ENCODE measurements around the gene RGS3. TPM values are rescaled to one million over a fixed set of nuclear protein-coding genes. Genes with fewer than 3 reads are reported as not detected.
A peak's percentile ranks its signal among the peaks of the same experiment; 100 is the strongest.

Gene RGS3
- total RNA-seq, 3 donors from 2014 or later = 65.9 to 83.8 (median 70.7) TPM

DNA sequence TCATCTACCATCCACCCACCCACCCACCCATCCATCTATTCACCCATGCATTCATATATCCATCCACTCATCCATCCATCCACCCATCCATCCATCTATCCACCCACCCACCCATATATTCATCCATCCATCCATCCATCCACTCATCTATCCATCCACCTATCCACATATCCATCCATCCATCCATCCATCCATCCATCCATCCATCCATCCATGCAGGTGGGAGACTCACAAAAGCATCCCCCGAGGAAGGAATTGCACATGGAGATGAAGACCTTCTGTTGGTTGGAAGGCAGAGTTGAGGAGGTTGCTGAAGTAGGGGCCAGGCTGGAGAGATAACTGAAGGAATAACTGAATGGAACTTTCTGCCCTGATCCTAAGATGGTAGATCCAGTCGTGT lies 126.9 kb downstream of the RGS3 start:
- intact Hi-C loops (cut with DNase I, micrococcal nuclease) = loop anchor here (5.0 kb wide), 2 partner anchors 67 to 143 kb away; no protein-coding TSS in a partner anchor
- TF ChIP-seq, protein P1, sequence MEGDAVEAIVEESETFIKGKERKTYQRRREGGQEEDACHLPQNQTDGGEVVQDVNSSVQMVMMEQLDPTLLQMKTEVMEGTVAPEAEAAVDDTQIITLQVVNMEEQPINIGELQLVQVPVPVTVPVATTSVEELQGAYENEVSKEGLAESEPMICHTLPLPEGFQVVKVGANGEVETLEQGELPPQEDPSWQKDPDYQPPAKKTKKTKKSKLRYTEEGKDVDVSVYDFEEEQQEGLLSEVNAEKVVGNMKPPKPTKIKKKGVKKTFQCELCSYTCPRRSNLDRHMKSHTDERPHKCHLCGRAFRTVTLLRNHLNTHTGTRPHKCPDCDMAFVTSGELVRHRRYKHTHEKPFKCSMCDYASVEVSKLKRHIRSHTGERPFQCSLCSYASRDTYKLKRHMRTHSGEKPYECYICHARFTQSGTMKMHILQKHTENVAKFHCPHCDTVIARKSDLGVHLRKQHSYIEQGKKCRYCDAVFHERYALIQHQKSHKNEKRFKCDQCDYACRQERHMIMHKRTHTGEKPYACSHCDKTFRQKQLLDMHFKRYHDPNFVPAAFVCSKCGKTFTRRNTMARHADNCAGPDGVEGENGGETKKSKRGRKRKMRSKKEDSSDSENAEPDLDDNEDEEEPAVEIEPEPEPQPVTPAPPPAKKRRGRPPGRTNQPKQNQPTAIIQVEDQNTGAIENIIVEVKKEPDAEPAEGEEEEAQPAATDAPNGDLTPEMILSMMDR (IDR thresholded peaks at IDR 0.05) = no peak
- ATAC-seq (no peak), DNase-seq (no peak)
- Histone ChIP-seq H3K36me3 (ENCODE audit: low read depth) (no peaks in the 10 kb centered on the region), H3K4me3 (no peak overlapping the region), H3K9me3 (no peaks in the 10 kb centered on the region), H3K4me1 (ENCODE audit: low read depth) (no peaks in the 10 kb centered on the region)

DNA sequence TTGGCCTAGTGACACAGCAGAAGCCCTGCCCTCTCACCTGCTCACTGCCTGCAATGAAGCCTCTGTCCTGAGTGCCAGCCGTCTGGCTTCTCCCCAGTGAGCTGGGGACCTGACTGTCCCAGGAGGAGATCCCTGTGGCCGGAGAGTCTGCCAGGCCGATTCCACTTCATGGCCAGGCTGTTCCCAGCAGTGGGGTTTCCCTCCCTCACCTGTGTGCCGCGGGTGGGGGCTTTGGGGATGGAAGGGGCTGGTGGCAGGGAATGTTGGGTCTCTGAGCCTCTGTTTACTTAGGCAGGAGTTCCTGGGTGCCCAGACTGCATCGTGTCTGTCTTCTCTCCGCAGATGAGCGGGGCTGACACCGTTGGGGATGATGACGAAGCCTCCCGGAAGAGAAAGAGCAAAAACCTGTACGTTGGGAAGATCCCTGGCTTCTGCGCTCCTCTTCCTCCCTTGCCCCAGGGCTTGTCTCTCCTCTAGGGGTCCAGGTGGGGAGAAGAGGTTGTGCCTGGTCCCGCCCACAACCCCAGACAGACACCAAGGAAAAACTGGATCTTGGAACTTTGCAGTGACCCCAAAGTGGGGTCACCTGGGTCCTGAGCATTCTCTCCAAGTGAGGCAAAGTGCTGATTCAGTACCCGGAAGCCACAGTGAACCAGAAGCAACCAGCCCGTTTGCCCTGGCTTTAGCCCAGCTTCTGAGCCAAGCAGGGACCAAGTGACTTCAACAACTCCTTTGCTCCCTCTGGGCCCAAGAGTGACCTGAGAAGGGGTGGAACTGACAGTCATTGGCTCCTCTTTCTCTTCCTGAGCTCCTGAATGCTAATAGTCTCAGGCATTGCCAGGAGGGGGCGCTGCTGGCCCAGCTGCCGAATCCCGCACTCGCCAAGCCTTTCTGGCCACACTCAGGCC lies 127.7 kb downstream of the RGS3 start:
- ATAC-seq = peak; percentile 76
- Histone ChIP-seq H3K4me3 (no peak overlapping the region), H3K9me3 (no peaks in the 10 kb centered on the region), H3K4me1 (ENCODE audit: low read depth) (no peaks in the 10 kb centered on the region), H3K36me3 (ENCODE audit: low read depth) (no peaks in the 10 kb centered on the region)
- intact Hi-C loops (cut with DNase I, micrococcal nuclease) = loop anchor here (5.0 kb wide), 2 partner anchors 66 to 144 kb away; no protein-coding TSS in a partner anchor
- DNase-seq = peak in 2 of 3 donors; percentile 83 to 85
- TF ChIP-seq, protein P1 (IDR thresholded peaks at IDR 0.05) = peak; percentile 67

DNA sequence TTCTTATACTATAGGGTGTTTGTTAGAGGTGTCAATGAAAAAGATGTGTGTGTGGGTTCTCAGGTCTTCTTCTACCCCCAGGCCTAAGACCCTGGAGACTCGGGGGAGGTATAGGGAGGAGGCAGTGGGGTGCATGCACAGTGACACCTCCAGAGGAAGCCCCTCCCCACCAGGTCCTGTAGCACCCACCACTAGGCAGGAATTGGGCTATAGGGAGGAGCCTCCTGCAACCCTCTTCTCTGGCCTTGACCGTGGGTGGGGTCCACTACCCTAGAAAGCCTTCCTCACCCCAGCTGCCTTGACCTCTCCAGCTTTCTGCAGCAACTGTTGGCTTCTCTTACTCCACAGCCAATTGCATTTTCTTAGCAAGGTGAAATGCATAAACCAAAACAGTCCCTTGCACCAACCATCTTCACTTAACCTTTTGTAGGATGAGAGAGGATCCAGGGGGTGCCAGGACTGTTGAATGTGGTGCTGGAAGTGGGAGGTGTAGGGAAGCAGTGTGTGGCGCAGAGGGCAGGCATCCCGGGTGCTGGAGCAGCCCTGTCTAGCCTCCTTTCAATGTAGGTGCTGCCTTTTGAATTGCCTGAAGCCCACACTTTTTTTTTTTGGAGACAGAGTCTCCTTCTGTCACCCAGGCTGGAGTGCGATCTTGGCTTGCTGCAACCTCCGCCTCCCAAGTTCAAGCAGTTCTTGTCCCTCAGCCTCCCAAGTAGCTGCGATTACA lies 128.5 kb downstream of the RGS3 start:
- Histone ChIP-seq H3K4me1 (ENCODE audit: low read depth) (no peaks in the 10 kb centered on the region), H3K4me3 (no peak overlapping the region), H3K9me3 (no peaks in the 10 kb centered on the region), H3K36me3 (ENCODE audit: low read depth) (peaks cover 4% of the 10 kb centered on the region)
- DNase-seq = peak in 1 of 3 donors; percentile 7
- no peak for ATAC-seq
- TF ChIP-seq, protein P1 (IDR thresholded peaks at IDR 0.05) = no peak
- intact Hi-C loops (cut with DNase I, micrococcal nuclease) = loop anchor here (2.0 to 5.0 kb wide), 3 partner anchors 65 to 145 kb away; no protein-coding TSS in a partner anchor

DNA sequence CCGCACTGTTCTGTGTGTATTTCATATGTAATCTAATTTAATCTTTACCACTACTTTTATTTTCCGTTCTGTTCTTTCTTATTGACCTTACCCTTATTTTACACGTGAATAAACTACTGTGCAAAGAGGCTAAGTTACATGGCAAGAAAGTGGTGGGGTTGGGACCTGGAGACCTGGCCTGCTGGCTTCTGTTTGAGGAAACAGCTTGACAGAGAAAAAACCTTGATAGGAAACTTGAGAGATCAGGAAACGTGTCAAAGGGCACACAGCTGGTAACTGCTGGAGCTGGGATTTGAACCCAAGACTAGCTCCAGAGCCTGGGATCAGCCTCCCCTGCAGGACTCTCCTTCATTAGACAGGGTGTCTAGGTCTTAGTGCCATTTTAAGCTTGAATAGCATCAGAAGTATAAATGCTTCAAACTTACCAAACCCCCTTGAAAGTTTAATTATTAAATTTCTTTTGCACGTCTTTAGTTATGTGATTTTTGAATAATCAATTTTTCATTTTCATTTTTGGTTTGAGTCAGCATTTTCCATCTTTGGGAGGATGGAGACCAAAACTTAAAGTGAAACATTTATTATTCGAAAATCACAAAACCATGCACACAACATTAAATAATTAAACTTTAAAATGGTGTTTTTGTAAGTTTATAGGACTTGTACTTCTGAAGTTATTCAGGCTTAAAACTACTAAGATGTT lies 129.5 kb downstream of the RGS3 start:
- no peaks in the 10 kb centered on the region for H3K4me1 ChIP-seq (ENCODE audit: low read depth)
- intact Hi-C loops (cut with DNase I, micrococcal nuclease) = loop anchor here (2.0 to 5.0 kb wide), 3 partner anchors 64 to 146 kb away; no protein-coding TSS in a partner anchor
- no peak for ATAC-seq

More for the DNA sequence above, 129.5 kb downstream of the RGS3 start:
- TF ChIP-seq, protein P1 (IDR thresholded peaks at IDR 0.05) = no peak
- Histone ChIP-seq H3K36me3 (ENCODE audit: low read depth) (peaks cover 5% of the 10 kb centered on the region), H3K9me3 (no peaks in the 10 kb centered on the region), H3K4me3 (no peak overlapping the region)
- no peak for DNase-seq
